Trophoblast cell (in vitro differentiated cells and primary cell): ENCODE measurements around the gene MAST4.

ENCODE experiments used
- DNase-seq, 2 donors: peaks; one replicate each; pipeline ENCODE4 v3.0.0-alpha.2; 2016
- H2AFZ ChIP-seq: 2 replicates; pipeline ENCODE4 v1.6.1; 2013; ENCODE audit warnings: low read length, moderate library complexity, mild to moderate bottlenecking; ENCODE audit not compliant: insufficient read depth, poor library complexity
- H2AK5ac ChIP-seq: 2 replicates; pipeline ENCODE4 v1.6.1; 2013; ENCODE audit warnings: mild to moderate bottlenecking, low read length
- H2BK120ac ChIP-seq: 2 replicates; pipeline ENCODE4 v1.6.1; 2013; ENCODE audit warnings: low read length, mild to moderate bottlenecking, moderate library complexity; ENCODE audit not compliant: insufficient read depth, poor library complexity
- H2BK12ac ChIP-seq: 2 replicates; pipeline ENCODE4 v1.6.1; 2013; ENCODE audit warnings: mild to moderate bottlenecking, low read length, moderate library complexity
- H2BK5ac ChIP-seq: 2 replicates; pipeline ENCODE4 v1.6.1; 2013; ENCODE audit warnings: low read length, low read depth, moderate library complexity, mild to moderate bottlenecking; ENCODE audit not compliant: poor library complexity
- H3K14ac ChIP-seq: 2 replicates; pipeline ENCODE4 v1.6.1; 2013; ENCODE audit warnings: mild to moderate bottlenecking, low read length
- H3K18ac ChIP-seq: 2 replicates; pipeline ENCODE4 v1.6.1; 2013; ENCODE audit warnings: mild to moderate bottlenecking, low read length
- H3K23ac ChIP-seq: 2 replicates; pipeline ENCODE4 v1.6.1; 2013; ENCODE audit warnings: low read length
- H3K27ac ChIP-seq: 2 replicates; pipeline ENCODE4 v1.5.1; 2013; ENCODE audit warnings: low read depth, mild to moderate bottlenecking, inconsistent platforms, low read length, moderate library complexity
- H3K27me3 ChIP-seq: 2 replicates; pipeline ENCODE4 v1.6.1; 2013; ENCODE audit warnings: inconsistent platforms, mild to moderate bottlenecking, low read length, moderate library complexity; ENCODE audit not compliant: insufficient read depth
- H3K36me3 ChIP-seq, 2 experiments: 1 replicate in 1 of 2; 2 replicates in 1 of 2; pipeline ENCODE4 v1.6.1; 2013; ENCODE audit warnings: low read length in 2 of 2, mild to moderate bottlenecking in 2 of 2, moderate library complexity in 1 of 2; ENCODE audit not compliant: insufficient read depth in 2 of 2, control insufficient read depth in 1 of 2
- H3K4ac ChIP-seq: 2 replicates; pipeline ENCODE4 v1.6.1; 2013; ENCODE audit warnings: low read depth, mild to moderate bottlenecking, low read length, moderate library complexity
- H3K4me1 ChIP-seq, 2 experiments: 1 replicate in 1 of 2; 2 replicates in 1 of 2; pipeline ENCODE4 v1.6.1; 2013; ENCODE audit warnings: low read length in 2 of 2, mild to moderate bottlenecking in 2 of 2, moderate library complexity in 1 of 2; ENCODE audit not compliant: insufficient read depth in 2 of 2, control insufficient read depth in 1 of 2
- H3K4me2 ChIP-seq: 2 replicates; pipeline ENCODE4 v1.6.1; 2013; ENCODE audit warnings: inconsistent platforms, mild to moderate bottlenecking, low read length, moderate library complexity
- H3K4me3 ChIP-seq: 2 replicates; pipeline ENCODE4 v1.5.1; 2013; ENCODE audit warnings: mild to moderate bottlenecking, low read depth, low read length, inconsistent platforms
- H3K79me1 ChIP-seq: one replicate; pipeline ENCODE4 v1.6.1; 2013; ENCODE audit warnings: low read length
- H3K79me2 ChIP-seq: 2 replicates; pipeline ENCODE4 v1.6.1; 2013; ENCODE audit warnings: low read length, mild to moderate bottlenecking; ENCODE audit not compliant: control insufficient read depth, insufficient read depth, poor library complexity
- H3K9ac ChIP-seq: 2 replicates; pipeline ENCODE4 v1.6.1; 2013; ENCODE audit warnings: mild to moderate bottlenecking, low read length
- H3K9me3 ChIP-seq: 2 replicates; pipeline ENCODE4 v1.6.1; 2013; ENCODE audit warnings: low read depth, mild to moderate bottlenecking, control low read depth, inconsistent platforms, low read length; ENCODE audit not compliant: insufficient read depth
- H4K12ac ChIP-seq: 2 replicates; pipeline ENCODE4 v1.6.1; 2013; ENCODE audit warnings: low read depth, mild to moderate bottlenecking, low read length, moderate library complexity
- H4K8ac ChIP-seq: 2 replicates; pipeline ENCODE4 v1.6.1; 2013; ENCODE audit warnings: low read depth, mild to moderate bottlenecking, low read length, moderate library complexity
- H4K91ac ChIP-seq: one replicate; pipeline ENCODE4 v1.6.1; 2013; ENCODE audit warnings: low read depth, mild to moderate bottlenecking, low read length, moderate library complexity
- WGBS: extraction: QIAGEN DNeasy Blood & Tissue Kit; methylation state at CpG from one replicate; pipeline ENCODE4 v1.1.7; 2013; ENCODE audit warnings: missing lambda C conversion rate; ENCODE audit not compliant: insufficient read length, insufficient coverage; ENCODE audit errors: extremely low coverage; 5-methylcytosine and 5-hydroxymethylcytosine counted together

The MAST4 gene

DNA sequence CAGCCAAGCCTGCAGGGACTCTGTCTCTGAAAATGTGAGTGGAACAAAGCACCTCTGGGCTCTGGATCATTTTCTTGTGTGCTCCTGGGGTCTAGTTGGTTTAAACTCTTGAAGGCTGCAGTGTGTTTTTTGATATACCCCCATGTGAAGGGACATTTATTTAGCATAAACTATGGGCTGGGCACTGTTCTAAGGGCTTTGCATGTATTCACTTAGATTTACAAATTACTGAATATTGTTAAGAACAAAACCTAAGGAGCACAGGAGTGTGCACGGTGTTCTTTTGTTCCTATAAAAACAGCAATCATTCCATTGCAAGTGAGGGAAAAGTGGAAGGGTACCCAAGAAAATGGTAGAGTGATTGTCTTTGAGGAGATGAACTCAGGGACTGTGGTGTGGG is 620.4 kb downstream of the MAST4 start:
- H2AK5ac ChIP-seq = no peak overlapping the region
- no peak overlapping the region for H4K8ac ChIP-seq
- H3K27ac ChIP-seq = no peak overlapping the region
- no peaks in the 10 kb centered on the region for H3K36me3 ChIP-seq
- no peaks in the 10 kb centered on the region for H3K27me3 ChIP-seq
- no peak overlapping the region for H3K4me2 ChIP-seq
- no peak overlapping the region for H2BK120ac ChIP-seq
- H3K4ac ChIP-seq = no peak overlapping the region
- peaks cover 2% of the 10 kb centered on the region for H3K9me3 ChIP-seq
- H2BK12ac ChIP-seq = no peak overlapping the region
- H3K79me2 ChIP-seq = no peaks in the 10 kb centered on the region
- H3K18ac ChIP-seq = no peak overlapping the region
- no peak overlapping the region for H3K9ac ChIP-seq
- no peak overlapping the region for H3K14ac ChIP-seq
- no peak overlapping the region for H3K23ac ChIP-seq
- no peak overlapping the region for H4K91ac ChIP-seq
- no peak overlapping the region for H4K12ac ChIP-seq
- WGBS = no CpG with 5 or more reads among the region's 1 CpG
- H3K79me1 ChIP-seq = no peaks in the 10 kb centered on the region
- no peak overlapping the region for H3K4me3 ChIP-seq
- H2BK5ac ChIP-seq = no peak overlapping the region
- peaks cover 0 to 3% of the 10 kb centered on the region in 2 experiments for H3K4me1 ChIP-seq
- no peak overlapping the region for H2AFZ ChIP-seq
- no peak for DNase-seq
